Stomach (tissue), 4 donors: Measurements from ENCODE around the gene PMVK.

Experiments
- CTCF ChIP-seq, 7 experiments: fragments of 450-650 bp in 4 of 7; fragments of 200-600 bp in 3 of 7; sonication (generic) in 3 of 7; IDR thresholded peaks; one replicate each; pipeline ENCODE4 v1.5.1; 2016 to 2019; ENCODE audit warnings: antibody characterized with exemption in 7 of 7, control low read depth in 2 of 7, mild to moderate bottlenecking in 1 of 7
- POLR2A ChIP-seq, 4 donors: fragments of 450-650 bp; IDR thresholded peaks; one replicate each; pipeline ENCODE4 v1.6.1; 2016; ENCODE audit warnings: antibody characterized with exemption in 4 of 4, control low read depth in 2 of 4, mild to moderate bottlenecking in 1 of 4, moderate library complexity in 1 of 4
- POLR2AphosphoS5 ChIP-seq, 3 donors: sonication (generic); formaldehyde crosslinking; IDR thresholded peaks; one replicate each; pipeline ENCODE4 v1.6.1; 2016; ENCODE audit warnings: antibody characterized with exemption in 3 of 3

GRCh38 chr1:154971341-154971998 lies 35.0 kb upstream of the PMVK start:
- TF ChIP-seq POLR2A (IDR thresholded peaks at IDR 0.05) (no peak), CTCF (IDR thresholded peaks at IDR 0.05) (no peak), POLR2AphosphoS5 (IDR thresholded peaks at IDR 0.05) (peak in 1 of 3 donors; percentile 9)
